Measurements from ENCODE around the gene RAB8B. TPM values are rescaled to one million over a fixed set of nuclear protein-coding genes. Genes with fewer than 3 reads are reported as not detected.
A peak's percentile ranks its signal among the peaks of the same experiment; 100 is the strongest.

RAB8B gene
- total RNA-seq, 1 experiment from 2014 or later, result 11.7 TPM

- no peaks in the 10 kb centered on the region for H3K4me1 Mint-ChIP-seq (ENCODE audit: insufficient read depth, unreplicated experiment)
- ChIA-PET CTCF (interaction anchor here (1.0 to 5.6 kb wide), 6 partner anchors 18 to 307 kb away, joined by 3 to 70 read pairs (median 8); no protein-coding TSS in a partner anchor), POLR2A (interaction anchor here (0.6 to 1.8 kb wide), 3 partner anchors 14 to 113 kb away, joined by 3 to 6 read pairs (median 3); partner anchors contain the start of gene APH1B)
- BruUV-seq (replicated peaks), result no TSS peak
- DNase-seq (ENCODE audit: unreplicated experiment), result no peak
- intact Hi-C loops (cut with micrococcal nuclease), result no loop called here
- H3K27ac Mint-ChIP-seq (ENCODE audit: low read depth, unreplicated experiment), result no peak overlapping the region
- H3K36me3 Mint-ChIP-seq (ENCODE audit: insufficient read depth, unreplicated experiment), result no peaks in the 10 kb centered on the region
- H3K27me3 Mint-ChIP-seq (ENCODE audit: insufficient read depth, unreplicated experiment), result no peaks in the 10 kb centered on the region
- no peak for TF ChIP-seq CTCF (IDR thresholded peaks at IDR 0.05; ENCODE audit: unreplicated experiment)
- no peaks in the 10 kb centered on the region for H3K9me3 Mint-ChIP-seq (ENCODE audit: unreplicated experiment)
- no peak overlapping the region for H3K4me3 Mint-ChIP-seq (ENCODE audit: unreplicated experiment)
Observed at GRCh38 chr15:63292241-63292640, 102.8 kb downstream of the RAB8B start.

GRCh38 chr15:63292771-63293170 lies 103.4 kb downstream of the RAB8B start:
- DNase-seq (ENCODE audit: unreplicated experiment), result no peak
- Mint-ChIP-seq H3K9me3 (ENCODE audit: unreplicated experiment) (no peaks in the 10 kb centered on the region), H3K27me3 (ENCODE audit: insufficient read depth, unreplicated experiment) (no peaks in the 10 kb centered on the region), H3K27ac (ENCODE audit: low read depth, unreplicated experiment) (no peak overlapping the region), H3K4me1 (ENCODE audit: insufficient read depth, unreplicated experiment) (no peaks in the 10 kb centered on the region), H3K36me3 (ENCODE audit: insufficient read depth, unreplicated experiment) (no peaks in the 10 kb centered on the region), H3K4me3 (ENCODE audit: unreplicated experiment) (no peak overlapping the region)
- no peak for TF ChIP-seq CTCF (IDR thresholded peaks at IDR 0.05; ENCODE audit: unreplicated experiment)
- BruUV-seq (replicated peaks), result no TSS peak
- ChIA-PET POLR2A (interaction anchor here (1.8 kb wide), 1 partner anchor 15 kb away, joined by 6 read pairs; the partner anchor contains the start of gene APH1B), CTCF (interaction anchor here (1.0 to 5.6 kb wide), 6 partner anchors 58 to 306 kb away, joined by 3 to 70 read pairs (median 10); no protein-coding TSS in a partner anchor)
- intact Hi-C loops (cut with micrococcal nuclease), result no loop called here

GRCh38 chr15:63294359-63294758 lies 105.0 kb downstream of the RAB8B start:
- peak overlapping the region; percentile 43 for H3K27ac Mint-ChIP-seq (ENCODE audit: low read depth, unreplicated experiment)
- H3K9me3 Mint-ChIP-seq (ENCODE audit: unreplicated experiment), result no peaks in the 10 kb centered on the region
- peaks cover 9% of the 10 kb centered on the region for H3K36me3 Mint-ChIP-seq (ENCODE audit: insufficient read depth, unreplicated experiment)
- BruUV-seq (replicated peaks), result no TSS peak
- H3K4me1 Mint-ChIP-seq (ENCODE audit: insufficient read depth, unreplicated experiment), result no peaks in the 10 kb centered on the region
- CTCF ChIA-PET, result interaction anchor here (0.6 to 1.3 kb wide), 7 partner anchors 7 to 359 kb away, joined by 3 to 9 read pairs (median 3); no protein-coding TSS in a partner anchor
- no peaks in the 10 kb centered on the region for H3K27me3 Mint-ChIP-seq (ENCODE audit: insufficient read depth, unreplicated experiment)
- no peak for TF ChIP-seq CTCF (IDR thresholded peaks at IDR 0.05; ENCODE audit: unreplicated experiment)
- intact Hi-C loops (cut with micrococcal nuclease), result no loop called here
- POLR2A ChIA-PET, result interaction anchor here (1.2 kb wide), 1 partner anchor 9 kb away, joined by 3 read pairs; no protein-coding TSS in a partner anchor
- H3K4me3 Mint-ChIP-seq (ENCODE audit: unreplicated experiment), result no peak overlapping the region
- no peak for DNase-seq (ENCODE audit: unreplicated experiment)

GRCh38 chr15:63295341-63295740 lies 105.9 kb downstream of the RAB8B start:
- no peak overlapping the region for H3K4me3 Mint-ChIP-seq (ENCODE audit: unreplicated experiment)
- intact Hi-C loops (cut with micrococcal nuclease), result no loop called here
- no peaks in the 10 kb centered on the region for H3K4me1 Mint-ChIP-seq (ENCODE audit: insufficient read depth, unreplicated experiment)
- H3K27me3 Mint-ChIP-seq (ENCODE audit: insufficient read depth, unreplicated experiment), result no peaks in the 10 kb centered on the region
- POLR2A ChIA-PET, result no interaction called here
- CTCF ChIA-PET, result interaction anchor here (0.7 to 1.0 kb wide), 2 partner anchors 83 to 171 kb away, joined by 3 read pairs; no protein-coding TSS in a partner anchor
- H3K36me3 Mint-ChIP-seq (ENCODE audit: insufficient read depth, unreplicated experiment), result peaks cover 9% of the 10 kb centered on the region
- BruUV-seq (replicated peaks), result no TSS peak
- no peaks in the 10 kb centered on the region for H3K9me3 Mint-ChIP-seq (ENCODE audit: unreplicated experiment)
- TF ChIP-seq CTCF (IDR thresholded peaks at IDR 0.05; ENCODE audit: unreplicated experiment), result no peak
- DNase-seq (ENCODE audit: unreplicated experiment), result no peak
- no peak overlapping the region for H3K27ac Mint-ChIP-seq (ENCODE audit: low read depth, unreplicated experiment)
